ENCODE results near the gene PDCD10.

DNA sequence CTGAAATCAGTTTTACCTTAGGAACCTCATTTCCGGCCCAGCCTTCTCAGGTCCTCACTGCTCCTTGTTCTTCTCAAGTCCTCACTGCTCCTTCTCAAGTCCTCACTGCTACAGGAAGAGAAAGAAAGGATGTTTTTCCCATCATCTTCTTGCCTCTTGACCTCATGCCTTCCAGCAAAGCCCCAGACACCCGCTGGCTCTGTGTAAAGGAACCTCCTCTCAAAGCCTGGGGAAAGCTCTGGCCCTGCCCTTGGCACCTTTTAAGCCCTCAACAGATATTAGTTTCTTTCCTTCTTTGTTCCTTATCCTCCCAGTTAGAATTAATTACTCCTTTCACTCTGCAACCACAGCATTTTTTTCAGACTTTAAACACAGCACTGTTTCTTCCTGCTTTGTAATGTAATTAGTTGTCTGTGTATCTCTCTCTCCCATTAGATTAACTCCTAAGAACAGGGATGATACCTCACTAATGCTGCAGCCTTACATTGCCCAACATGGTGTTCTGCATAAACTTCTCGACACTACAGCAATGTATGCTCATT, 76.9 kb downstream of the PDCD10 start:
- TF ChIP-seq YY1 (IDR thresholded peaks at IDR 0.05; ENCODE audit: insufficient read depth, insufficient read length) (no peak), ZNF274 (IDR thresholded peaks at IDR 0.05; ENCODE audit: low read depth, low read length) (no peak), SUZ12 (IDR thresholded peaks at IDR 0.05; ENCODE audit: extremely low read depth, insufficient read depth, insufficient read length) (no peak)

Data from NT2/D1 (cell line).